Activated B cell treated with CpG ODN at 0.5 μM for 24 hours (primary cell): ENCODE data around the gene FES. TPM values are rescaled to one million over a fixed set of nuclear protein-coding genes. Genes with fewer than 3 reads are reported as not detected.

Source experiments
- ATAC-seq: fragments of 200-7000 bp; cut with Tn5 transposase; one replicate; pipeline ENCODE4 v1.10.0; 2021; ENCODE audit warnings: low read depth, mild to moderate bottlenecking, moderate library complexity
- CTCF ChIA-PET: fragments of 350-600 bp; sonication (Branson Sonifier 250); formaldehyde crosslinking; loops from one replicate; lab custom pipeline; 2021; ENCODE audit warnings: antibody characterized with exemption; lab: Charles Lee
- POLR2A ChIA-PET: fragments of 350-600 bp; sonication (Branson Sonifier 250); formaldehyde crosslinking; loops from one replicate; lab custom pipeline; 2021; ENCODE audit warnings: antibody characterized with exemption; lab: Charles Lee
- DNase-seq: peaks from one replicate; pipeline ENCODE4 v3.0.0; 2022
- H3K27ac Mint-ChIP-seq: one replicate; pipeline ENCODE4 v1.8.0; 2020; ENCODE audit warnings: mixed read lengths
- H3K27me3 Mint-ChIP-seq: one replicate; pipeline ENCODE4 v1.8.0; 2021; ENCODE audit warnings: mixed read lengths
- H3K36me3 Mint-ChIP-seq: one replicate; pipeline ENCODE4 v1.8.0; 2021; ENCODE audit warnings: low read depth, mixed read lengths
- H3K4me1 Mint-ChIP-seq: one replicate; pipeline ENCODE4 v1.8.0; 2021; ENCODE audit warnings: mixed read lengths
- H3K4me3 Mint-ChIP-seq: one replicate; pipeline ENCODE4 v1.8.0; 2020; ENCODE audit warnings: mild to moderate bottlenecking, mixed read lengths
- H3K9me3 Mint-ChIP-seq: one replicate; pipeline ENCODE4 v1.8.0; 2020; ENCODE audit warnings: mixed read lengths
- CTCF ChIP-seq: fragments of 200-600 bp; IDR thresholded peaks from one replicate; pipeline ENCODE4 v1.8.0; 2022; ENCODE audit warnings: antibody characterized with exemption, mild to moderate bottlenecking
- intact Hi-C: fragments of 100-400 bp; cut with micrococcal nuclease; formaldehyde crosslinking; loops from one replicate; pipeline ENCODE4 v1.15.1; 2024
- total RNA-seq: library from RNA; stranded (reverse); gene quantifications from 2 replicates; pipeline ENCODE4 v1.2.3, GENCODE V29; 2022

FES gene
- total RNA-seq, 1 donor from 2014 or later = 27.4 TPM

GRCh38 chr15:90887037-90887481 lies 2.8 kb downstream of the FES start:
- intact Hi-C loops = loop anchor here (2.0 to 5.0 kb wide), 3 partner anchors 35 to 524 kb away; no protein-coding TSS in a partner anchor
- CTCF ChIA-PET = interaction anchor here (1.0 to 5.8 kb wide), 7 partner anchors 16 to 594 kb away, joined by 3 to 121 read pairs (median 14); partner anchors contain the start of genes HDDC3 and UNC45A
- POLR2A ChIA-PET = interaction anchor here (1.1 to 2.0 kb wide), 2 partner anchors 16 to 239 kb away, joined by 4 to 14 read pairs; partner anchors contain the start of gene MAN2A2
- TF ChIP-seq CTCF = no peak
- Mint-ChIP-seq H3K27ac (no peak overlapping the region), H3K4me3 (no peak overlapping the region), H3K4me1 (peaks cover 34% of the 10 kb centered on the region), H3K27me3 (no peaks in the 10 kb centered on the region), H3K9me3 (no peaks in the 10 kb centered on the region), H3K36me3 (peaks cover 13% of the 10 kb centered on the region)
- DNase-seq (no peak), ATAC-seq (no peak)

DNA sequence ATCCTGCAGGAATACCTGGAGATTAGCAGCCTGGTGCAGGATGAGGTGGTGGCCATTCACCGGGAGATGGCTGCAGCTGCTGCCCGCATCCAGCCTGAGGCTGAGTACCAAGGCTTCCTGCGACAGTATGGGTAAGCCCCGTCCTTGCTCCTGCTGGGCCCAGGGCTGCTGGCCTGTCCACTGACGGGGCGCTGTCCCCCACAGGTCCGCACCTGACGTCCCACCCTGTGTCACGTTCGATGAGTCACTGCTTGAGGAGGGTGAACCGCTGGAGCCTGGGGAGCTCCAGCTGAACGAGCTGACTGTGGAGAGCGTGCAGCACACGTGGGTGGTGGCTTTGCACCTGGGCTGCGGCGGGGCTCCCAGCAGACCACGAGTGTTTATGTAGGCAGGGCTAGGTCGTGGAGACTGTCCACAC lies 5.0 kb downstream of the FES start:
- peaks cover 25% of the 10 kb centered on the region for H3K4me1 Mint-ChIP-seq
- POLR2A ChIA-PET = no interaction called here
- DNase-seq (no peak), ATAC-seq (no peak)
- CTCF ChIA-PET = interaction anchor here (0.9 to 5.8 kb wide), 3 partner anchors 44 to 239 kb away, joined by 3 to 121 read pairs (median 9); partner anchors contain the start of gene HDDC3
- intact Hi-C loops = loop anchor here (5.0 kb wide), 2 partner anchors 37 to 392 kb away; no protein-coding TSS in a partner anchor
- peaks cover 25% of the 10 kb centered on the region for H3K36me3 Mint-ChIP-seq
- H3K27ac Mint-ChIP-seq = no peak overlapping the region
- TF ChIP-seq CTCF = no peak
- no peaks in the 10 kb centered on the region for H3K9me3 Mint-ChIP-seq
- no peak overlapping the region for H3K4me3 Mint-ChIP-seq
- no peaks in the 10 kb centered on the region for H3K27me3 Mint-ChIP-seq

DNA sequence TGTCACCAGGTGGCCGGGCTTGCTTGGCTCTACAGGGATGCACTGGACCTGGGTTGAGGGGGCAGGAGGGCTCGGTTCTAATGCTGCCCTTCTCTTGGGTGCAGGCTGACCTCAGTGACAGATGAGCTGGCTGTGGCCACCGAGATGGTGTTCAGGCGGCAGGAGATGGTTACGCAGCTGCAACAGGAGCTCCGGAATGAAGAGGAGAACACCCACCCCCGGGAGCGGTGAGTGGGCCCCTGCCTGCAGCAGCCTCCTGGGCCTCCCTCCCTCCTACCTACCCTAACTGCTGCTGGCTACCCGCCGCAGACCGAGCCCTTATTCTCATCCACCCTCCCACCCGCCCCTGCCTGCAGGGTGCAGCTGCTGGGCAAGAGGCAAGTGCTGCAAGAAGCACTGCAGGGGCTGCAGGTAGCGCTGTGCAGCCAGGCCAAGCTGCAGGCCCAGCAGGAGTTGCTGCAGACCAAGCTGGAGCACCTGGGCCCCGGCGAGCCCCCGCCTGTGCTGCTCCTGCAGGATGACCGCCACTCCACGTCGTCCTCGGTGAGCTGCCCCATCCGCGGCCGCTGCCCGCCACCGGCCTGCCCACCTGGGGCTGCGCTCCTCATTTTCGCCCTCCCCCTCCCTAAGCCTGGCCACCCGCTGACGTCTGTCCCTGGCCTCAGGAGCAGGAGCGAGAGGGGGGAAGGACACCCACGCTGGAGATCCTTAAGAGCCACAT lies 5.6 kb downstream of the FES start:
- CTCF ChIA-PET = interaction anchor here (0.9 to 1.9 kb wide), 2 partner anchors 43 to 195 kb away, joined by 3 to 9 read pairs; partner anchors contain the start of gene HDDC3
- ATAC-seq (no peak), DNase-seq (no peak)
- Mint-ChIP-seq H3K36me3 (peaks cover 28% of the 10 kb centered on the region), H3K27ac (no peak overlapping the region), H3K4me3 (no peak overlapping the region), H3K27me3 (no peaks in the 10 kb centered on the region), H3K4me1 (peaks cover 21% of the 10 kb centered on the region), H3K9me3 (no peaks in the 10 kb centered on the region)
- intact Hi-C loops = loop anchor here (5.0 kb wide), 2 partner anchors 38 to 393 kb away; no protein-coding TSS in a partner anchor
- no peak for TF ChIP-seq CTCF
- POLR2A ChIA-PET = interaction anchor here (0.6 kb wide), 1 partner anchor 241 kb away, joined by 5 read pairs; no protein-coding TSS in a partner anchor

DNA sequence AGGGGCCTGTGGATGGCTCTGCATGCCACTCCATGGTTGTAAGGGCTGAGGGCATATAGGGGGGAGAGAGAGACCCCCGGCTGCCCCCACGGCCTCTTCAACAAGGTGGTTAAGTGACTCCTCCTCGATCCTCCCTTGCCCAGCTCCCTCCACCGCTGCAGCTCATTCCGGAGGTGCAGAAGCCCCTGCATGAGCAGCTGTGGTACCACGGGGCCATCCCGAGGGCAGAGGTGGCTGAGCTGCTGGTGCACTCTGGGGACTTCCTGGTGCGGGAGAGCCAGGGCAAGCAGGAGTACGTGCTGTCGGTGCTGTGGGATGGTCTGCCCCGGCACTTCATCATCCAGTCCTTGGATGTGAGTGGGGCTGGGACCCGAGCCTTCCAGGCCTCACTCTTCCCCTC lies 6.5 kb downstream of the FES start:
- no peak overlapping the region for H3K27ac Mint-ChIP-seq
- intact Hi-C loops = no loop called here
- no peaks in the 10 kb centered on the region for H3K9me3 Mint-ChIP-seq
- H3K4me1 Mint-ChIP-seq = peaks cover 14% of the 10 kb centered on the region
- peaks cover 35% of the 10 kb centered on the region for H3K36me3 Mint-ChIP-seq
- no peak for DNase-seq
- no peaks in the 10 kb centered on the region for H3K27me3 Mint-ChIP-seq
- H3K4me3 Mint-ChIP-seq = no peak overlapping the region
- ChIA-PET POLR2A (no interaction called here), CTCF (no interaction called here)
- TF ChIP-seq CTCF = no peak
- no peak for ATAC-seq

- ATAC-seq = no peak
- intact Hi-C loops = no loop called here
- POLR2A ChIA-PET = no interaction called here
- Mint-ChIP-seq H3K9me3 (no peaks in the 10 kb centered on the region), H3K27me3 (no peaks in the 10 kb centered on the region), H3K4me1 (peaks cover 13% of the 10 kb centered on the region), H3K27ac (no peak overlapping the region), H3K4me3 (no peak overlapping the region), H3K36me3 (peaks cover 35% of the 10 kb centered on the region)
- DNase-seq = no peak
- no peak for TF ChIP-seq CTCF
- CTCF ChIA-PET = no interaction called here
Observed at GRCh38 chr15:90891346-90891949, 7.1 kb downstream of the FES start.
